ENCODE results near the gene ACOX2.

DNA sequence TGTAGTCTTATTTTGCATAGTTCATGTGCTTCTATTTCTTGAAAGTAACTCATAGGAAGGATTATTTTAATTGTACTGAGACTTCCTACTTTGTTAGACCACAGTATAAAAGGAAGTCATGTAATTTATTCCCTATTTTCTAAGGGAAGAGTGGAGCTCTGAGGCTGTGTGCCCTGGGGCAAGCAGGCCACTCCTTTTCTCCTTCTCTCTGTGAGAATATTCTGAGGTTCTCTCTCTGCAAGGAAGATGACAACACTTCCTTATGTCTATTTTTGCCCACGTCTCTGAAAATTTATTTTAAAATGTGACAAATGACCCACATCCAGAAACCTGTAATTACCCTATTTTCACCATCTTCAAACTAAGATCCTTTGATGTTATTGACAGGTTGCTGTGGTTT, 34.1 kb downstream of the ACOX2 start:
- TF ChIP-seq, protein P1, sequence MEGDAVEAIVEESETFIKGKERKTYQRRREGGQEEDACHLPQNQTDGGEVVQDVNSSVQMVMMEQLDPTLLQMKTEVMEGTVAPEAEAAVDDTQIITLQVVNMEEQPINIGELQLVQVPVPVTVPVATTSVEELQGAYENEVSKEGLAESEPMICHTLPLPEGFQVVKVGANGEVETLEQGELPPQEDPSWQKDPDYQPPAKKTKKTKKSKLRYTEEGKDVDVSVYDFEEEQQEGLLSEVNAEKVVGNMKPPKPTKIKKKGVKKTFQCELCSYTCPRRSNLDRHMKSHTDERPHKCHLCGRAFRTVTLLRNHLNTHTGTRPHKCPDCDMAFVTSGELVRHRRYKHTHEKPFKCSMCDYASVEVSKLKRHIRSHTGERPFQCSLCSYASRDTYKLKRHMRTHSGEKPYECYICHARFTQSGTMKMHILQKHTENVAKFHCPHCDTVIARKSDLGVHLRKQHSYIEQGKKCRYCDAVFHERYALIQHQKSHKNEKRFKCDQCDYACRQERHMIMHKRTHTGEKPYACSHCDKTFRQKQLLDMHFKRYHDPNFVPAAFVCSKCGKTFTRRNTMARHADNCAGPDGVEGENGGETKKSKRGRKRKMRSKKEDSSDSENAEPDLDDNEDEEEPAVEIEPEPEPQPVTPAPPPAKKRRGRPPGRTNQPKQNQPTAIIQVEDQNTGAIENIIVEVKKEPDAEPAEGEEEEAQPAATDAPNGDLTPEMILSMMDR (IDR thresholded peaks at IDR 0.05; ENCODE audit: low read length) = no peak
- no peak for TF ChIP-seq EZH2 (IDR thresholded peaks at IDR 0.05; ENCODE audit: borderline replicate concordance, low read length)
